Measurements from ENCODE around the gene KRTAP4-16.

DNA sequence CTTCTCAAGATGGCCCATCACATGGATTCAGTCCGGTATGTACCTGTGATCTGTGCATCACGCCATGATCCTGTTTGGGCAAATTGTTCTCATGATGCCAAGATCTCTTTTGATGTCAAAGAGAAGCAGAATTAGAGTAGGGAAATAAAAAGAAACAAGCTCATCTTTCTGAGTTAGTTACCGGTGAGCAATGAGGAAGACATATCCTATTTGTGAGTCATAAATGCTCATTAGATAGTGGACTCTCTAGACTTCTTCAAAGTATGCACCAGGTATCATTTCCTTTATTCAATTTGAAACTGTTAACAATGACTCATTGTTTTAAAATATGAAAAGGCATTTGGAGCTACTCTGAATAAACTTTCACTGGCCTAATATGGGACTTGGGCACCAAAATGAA, 30.0 kb upstream of the KRTAP4-16 start:
- TF ChIP-seq, protein P1, sequence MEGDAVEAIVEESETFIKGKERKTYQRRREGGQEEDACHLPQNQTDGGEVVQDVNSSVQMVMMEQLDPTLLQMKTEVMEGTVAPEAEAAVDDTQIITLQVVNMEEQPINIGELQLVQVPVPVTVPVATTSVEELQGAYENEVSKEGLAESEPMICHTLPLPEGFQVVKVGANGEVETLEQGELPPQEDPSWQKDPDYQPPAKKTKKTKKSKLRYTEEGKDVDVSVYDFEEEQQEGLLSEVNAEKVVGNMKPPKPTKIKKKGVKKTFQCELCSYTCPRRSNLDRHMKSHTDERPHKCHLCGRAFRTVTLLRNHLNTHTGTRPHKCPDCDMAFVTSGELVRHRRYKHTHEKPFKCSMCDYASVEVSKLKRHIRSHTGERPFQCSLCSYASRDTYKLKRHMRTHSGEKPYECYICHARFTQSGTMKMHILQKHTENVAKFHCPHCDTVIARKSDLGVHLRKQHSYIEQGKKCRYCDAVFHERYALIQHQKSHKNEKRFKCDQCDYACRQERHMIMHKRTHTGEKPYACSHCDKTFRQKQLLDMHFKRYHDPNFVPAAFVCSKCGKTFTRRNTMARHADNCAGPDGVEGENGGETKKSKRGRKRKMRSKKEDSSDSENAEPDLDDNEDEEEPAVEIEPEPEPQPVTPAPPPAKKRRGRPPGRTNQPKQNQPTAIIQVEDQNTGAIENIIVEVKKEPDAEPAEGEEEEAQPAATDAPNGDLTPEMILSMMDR (conservative IDR thresholded peaks at IDR 0.05; ENCODE audit: low read length) = no peak
- no peak for TF ChIP-seq EZH2phosphoT487 (IDR thresholded peaks at IDR 0.05; ENCODE audit: borderline replicate concordance)

Measured in Loucy (cell line).